B cell (primary cell): ENCODE data around the gene DBX1.

Experiments
- CTCF ChIP-seq: fragments of 200-600 bp; IDR thresholded peaks from one replicate; pipeline ENCODE4 v1.8.0; 2022; ENCODE audit warnings: antibody characterized with exemption, mild to moderate bottlenecking
- EZH2 ChIP-seq: IDR thresholded peaks from 2 replicates; pipeline ENCODE4 v1.6.1; 2012; ENCODE audit warnings: borderline replicate concordance, low read depth, mild to moderate bottlenecking, moderate library complexity, low read length; ENCODE audit not compliant: insufficient read depth, poor library complexity, severe bottlenecking

GRCh38 chr11:20208622-20209111 lies 48.4 kb upstream of the DBX1 start:
- TF ChIP-seq CTCF (no peak), EZH2 (no peak)
